Measurements from ENCODE around the gene RPH3AL.
"Not testable (repeated sequence)": the region's sequence is repeated elsewhere in the genome, so short reads cannot be mapped to it uniquely, and the experiment has no call there.

Gene RPH3AL

GRCh38 chr17:274902-275301, 77.7 kb downstream of the RPH3AL start:
- DNase-seq, result no peak
- no peaks in the 10 kb centered on the region for H3K9me3 ChIP-seq (ENCODE audit: control insufficient read depth, low read length)
- H3K36me3 ChIP-seq (ENCODE audit: control insufficient read depth, insufficient read depth, low read length), result no peaks in the 10 kb centered on the region
- H3K4me1 ChIP-seq (ENCODE audit: control insufficient read depth, insufficient read depth, low read length, poor library complexity, severe bottlenecking), result no peaks in the 10 kb centered on the region
- no peaks in the 10 kb centered on the region for H3K27me3 ChIP-seq (replicated peaks; ENCODE audit: control insufficient read depth, insufficient read depth, low read length, poor library complexity, severe bottlenecking)
- no peak overlapping the region for H3K27ac ChIP-seq (ENCODE audit: insufficient read depth, low read length, poor library complexity, severe bottlenecking)
- no peak overlapping the region for H3K4me3 ChIP-seq (ENCODE audit: insufficient read depth, low read depth, low read length, poor library complexity, severe bottlenecking)

GRCh38 chr17:273981-274832, 78.4 kb downstream of the RPH3AL start:
- Histone ChIP-seq H3K36me3 (ENCODE audit: control insufficient read depth, insufficient read depth, low read length) (no peaks in the 10 kb centered on the region), H3K27me3 (replicated peaks; ENCODE audit: control insufficient read depth, insufficient read depth, low read length, poor library complexity, severe bottlenecking) (no peaks in the 10 kb centered on the region), H3K27ac (ENCODE audit: insufficient read depth, low read length, poor library complexity, severe bottlenecking) (no peak overlapping the region), H3K4me1 (ENCODE audit: control insufficient read depth, insufficient read depth, low read length, poor library complexity, severe bottlenecking) (no peaks in the 10 kb centered on the region), H3K9me3 (ENCODE audit: control insufficient read depth, low read length) (no peaks in the 10 kb centered on the region), H3K4me3 (ENCODE audit: insufficient read depth, low read depth, low read length, poor library complexity, severe bottlenecking) (no peak overlapping the region)
- DNase-seq, result no peak

GRCh38 chr17:272856-273255, 79.8 kb downstream of the RPH3AL start:
- H3K27me3 ChIP-seq (replicated peaks; ENCODE audit: control insufficient read depth, insufficient read depth, low read length, poor library complexity, severe bottlenecking); DNase-seq; H3K4me3 ChIP-seq (ENCODE audit: insufficient read depth, low read depth, low read length, poor library complexity, severe bottlenecking); H3K27ac ChIP-seq (ENCODE audit: insufficient read depth, low read length, poor library complexity, severe bottlenecking); H3K36me3 ChIP-seq (ENCODE audit: control insufficient read depth, insufficient read depth, low read length); H3K9me3 ChIP-seq (ENCODE audit: control insufficient read depth, low read length); H3K4me1 ChIP-seq (ENCODE audit: control insufficient read depth, insufficient read depth, low read length, poor library complexity, severe bottlenecking): not testable (repeated sequence)

GRCh38 chr17:271928-272623, 80.5 kb downstream of the RPH3AL start:
- H3K4me3 ChIP-seq (ENCODE audit: insufficient read depth, low read depth, low read length, poor library complexity, severe bottlenecking); H3K27me3 ChIP-seq (replicated peaks; ENCODE audit: control insufficient read depth, insufficient read depth, low read length, poor library complexity, severe bottlenecking); H3K9me3 ChIP-seq (ENCODE audit: control insufficient read depth, low read length); DNase-seq; H3K4me1 ChIP-seq (ENCODE audit: control insufficient read depth, insufficient read depth, low read length, poor library complexity, severe bottlenecking); H3K27ac ChIP-seq (ENCODE audit: insufficient read depth, low read length, poor library complexity, severe bottlenecking); H3K36me3 ChIP-seq (ENCODE audit: control insufficient read depth, insufficient read depth, low read length): not testable (repeated sequence)

GRCh38 chr17:269616-270514, 82.7 kb downstream of the RPH3AL start:
- H3K27me3 ChIP-seq (replicated peaks; ENCODE audit: control insufficient read depth, insufficient read depth, low read length, poor library complexity, severe bottlenecking), result no peaks in the 10 kb centered on the region
- no peak overlapping the region for H3K4me3 ChIP-seq (ENCODE audit: insufficient read depth, low read depth, low read length, poor library complexity, severe bottlenecking)
- no peak overlapping the region for H3K27ac ChIP-seq (ENCODE audit: insufficient read depth, low read length, poor library complexity, severe bottlenecking)
- DNase-seq, result no peak
- no peaks in the 10 kb centered on the region for H3K4me1 ChIP-seq (ENCODE audit: control insufficient read depth, insufficient read depth, low read length, poor library complexity, severe bottlenecking)
- no peaks in the 10 kb centered on the region for H3K9me3 ChIP-seq (ENCODE audit: control insufficient read depth, low read length)
- no peaks in the 10 kb centered on the region for H3K36me3 ChIP-seq (ENCODE audit: control insufficient read depth, insufficient read depth, low read length)

- Histone ChIP-seq H3K4me3 (ENCODE audit: insufficient read depth, low read depth, low read length, poor library complexity, severe bottlenecking) (no peak overlapping the region), H3K36me3 (ENCODE audit: control insufficient read depth, insufficient read depth, low read length) (no peaks in the 10 kb centered on the region), H3K27ac (ENCODE audit: insufficient read depth, low read length, poor library complexity, severe bottlenecking) (no peak overlapping the region), H3K9me3 (ENCODE audit: control insufficient read depth, low read length) (no peaks in the 10 kb centered on the region), H3K4me1 (ENCODE audit: control insufficient read depth, insufficient read depth, low read length, poor library complexity, severe bottlenecking) (no peaks in the 10 kb centered on the region), H3K27me3 (replicated peaks; ENCODE audit: control insufficient read depth, insufficient read depth, low read length, poor library complexity, severe bottlenecking) (no peaks in the 10 kb centered on the region)
- DNase-seq, result no peak
Observed at GRCh38 chr17:266701-267667, 85.6 kb downstream of the RPH3AL start.

GRCh38 chr17:266219-266618, 86.4 kb downstream of the RPH3AL start:
- H3K27me3 ChIP-seq (replicated peaks; ENCODE audit: control insufficient read depth, insufficient read depth, low read length, poor library complexity, severe bottlenecking), result no peaks in the 10 kb centered on the region
- no peaks in the 10 kb centered on the region for H3K9me3 ChIP-seq (ENCODE audit: control insufficient read depth, low read length)
- no peak overlapping the region for H3K27ac ChIP-seq (ENCODE audit: insufficient read depth, low read length, poor library complexity, severe bottlenecking)
- no peaks in the 10 kb centered on the region for H3K4me1 ChIP-seq (ENCODE audit: control insufficient read depth, insufficient read depth, low read length, poor library complexity, severe bottlenecking)
- H3K36me3 ChIP-seq (ENCODE audit: control insufficient read depth, insufficient read depth, low read length), result no peaks in the 10 kb centered on the region
- H3K4me3 ChIP-seq (ENCODE audit: insufficient read depth, low read depth, low read length, poor library complexity, severe bottlenecking), result no peak overlapping the region
- DNase-seq, result no peak

- Histone ChIP-seq H3K27me3 (replicated peaks; ENCODE audit: control insufficient read depth, insufficient read depth, low read length, poor library complexity, severe bottlenecking) (no peaks in the 10 kb centered on the region), H3K4me3 (ENCODE audit: insufficient read depth, low read depth, low read length, poor library complexity, severe bottlenecking) (no peak overlapping the region), H3K9me3 (ENCODE audit: control insufficient read depth, low read length) (no peaks in the 10 kb centered on the region), H3K36me3 (ENCODE audit: control insufficient read depth, insufficient read depth, low read length) (no peaks in the 10 kb centered on the region), H3K27ac (ENCODE audit: insufficient read depth, low read length, poor library complexity, severe bottlenecking) (no peak overlapping the region), H3K4me1 (ENCODE audit: control insufficient read depth, insufficient read depth, low read length, poor library complexity, severe bottlenecking) (no peaks in the 10 kb centered on the region)
- DNase-seq, result no peak
Observed at GRCh38 chr17:265718-266117, 86.9 kb downstream of the RPH3AL start.

GRCh38 chr17:263773-264172, 88.8 kb downstream of the RPH3AL start:
- H3K27me3 ChIP-seq (replicated peaks; ENCODE audit: control insufficient read depth, insufficient read depth, low read length, poor library complexity, severe bottlenecking), result no peaks in the 10 kb centered on the region
- no peaks in the 10 kb centered on the region for H3K4me1 ChIP-seq (ENCODE audit: control insufficient read depth, insufficient read depth, low read length, poor library complexity, severe bottlenecking)
- no peaks in the 10 kb centered on the region for H3K36me3 ChIP-seq (ENCODE audit: control insufficient read depth, insufficient read depth, low read length)
- no peak overlapping the region for H3K27ac ChIP-seq (ENCODE audit: insufficient read depth, low read length, poor library complexity, severe bottlenecking)
- DNase-seq, result no peak
- no peaks in the 10 kb centered on the region for H3K9me3 ChIP-seq (ENCODE audit: control insufficient read depth, low read length)
- no peak overlapping the region for H3K4me3 ChIP-seq (ENCODE audit: insufficient read depth, low read depth, low read length, poor library complexity, severe bottlenecking)
